HCT116 (cell line): ENCODE results near the gene USP27X. TPM values are rescaled to one million over a fixed set of nuclear protein-coding genes. Genes with fewer than 3 reads are reported as not detected.

Source experiments
- ATAC-seq: fragments of 200-7000 bp; cut with Tn5 transposase; 2 replicates; pipeline ENCODE4 v1.9.1; 2020; ENCODE audit warnings: mild to moderate bottlenecking, moderate library complexity
- BruUV-seq: library from RNA; stranded (reverse); fragments of 400-500 nt; replicated peaks from 2 replicates; lab custom pipeline; 2021; lab: Mats Ljungman, UMichigan
- CTCF ChIA-PET: fragments of 300-600 bp; sonication (Branson Sonifier 250); formaldehyde crosslinking; loops from one replicate; lab custom pipeline; 2021; ENCODE audit warnings: antibody characterized with exemption; lab: Charles Lee
- POLR2A ChIA-PET: fragments of 300-600, 350-600 bp; sonication (Branson Sonifier 250); formaldehyde crosslinking; loops from one replicate; lab custom pipeline; 2021; ENCODE audit warnings: antibody characterized with exemption; lab: Charles Lee
- RAD21 ChIA-PET, 2 experiments: fragments of 300-600 bp; sonication (Branson Sonifier 250); formaldehyde crosslinking; loops; one replicate each; lab custom pipeline; 2023; ENCODE audit warnings: low total read pairs in 2 of 2; ENCODE audit not compliant: uncharacterized antibody in 2 of 2, unreplicated experiment in 2 of 2, low non-redundant PET in 1 of 2; lab: Charles Lee
- DNase-seq: peaks from one replicate; pipeline ENCODE4 v3.0.0-alpha.2; 2010; ENCODE audit warnings: low read depth, low spot score
- H2AFZ ChIP-seq: fragments of 200-600 bp; shearing (Covaris generic), sonication (generic); 2 replicates; pipeline ENCODE4 v1.6.1; 2017; ENCODE audit warnings: low read depth, mixed run types, mixed read lengths, antibody characterized with exemption, low read length; ENCODE audit not compliant: poor library complexity, severe bottlenecking
- H3K27ac ChIP-seq: 2 replicates; pipeline ENCODE4 v1.5.1; 2012; ENCODE audit warnings: low read depth, low read length
- H3K27me3 ChIP-seq: fragments of 200-600 bp; sonication (generic); 2 replicates; pipeline ENCODE4 v1.6.1; 2016; ENCODE audit warnings: mixed run types, low read length, mixed read lengths; ENCODE audit not compliant: insufficient read depth
- H3K36me3 ChIP-seq, 2 experiments: fragments of 200-500 bp in 1 of 2; fragments of 200-600 bp in 1 of 2; sonication (Bioruptor generic) in 1 of 2; sonication (generic) in 1 of 2; 2 replicates each; pipeline versions ENCODE4 v1.5.1 to v1.6.1; 2014 to 2016; ENCODE audit warnings: low read length in 2 of 2, inconsistent platforms in 1 of 2, mixed read lengths in 1 of 2, mixed run types in 1 of 2; ENCODE audit not compliant: insufficient read depth in 2 of 2, control insufficient read depth in 1 of 2
- H3K4me1 ChIP-seq, 2 experiments: fragments of 200-600 bp in 1 of 2; sonication (generic) in 1 of 2; 2 replicates each; pipeline versions ENCODE4 v1.5.1 to v1.6.1; 2012 to 2017; ENCODE audit warnings: low read length in 2 of 2, inconsistent platforms in 1 of 2, mild to moderate bottlenecking in 1 of 2, mixed read lengths in 1 of 2, mixed run types in 1 of 2, moderate library complexity in 1 of 2; ENCODE audit not compliant: insufficient read depth in 2 of 2, control insufficient read depth in 1 of 2
- H3K4me2 ChIP-seq: fragments of 200-600 bp; sonication (generic); 2 replicates; pipeline ENCODE4 v1.6.1; 2017; ENCODE audit warnings: mixed run types, low read length, mixed read lengths
- H3K4me3 ChIP-seq, 2 experiments: fragments of 200-600 bp in 1 of 2; sonication (generic) in 1 of 2; replicated peaks in 1 of 2; 2 replicates each; pipeline ENCODE4 v1.5.1; 2011 to 2016; ENCODE audit warnings: low read length in 2 of 2, control low read depth in 1 of 2, low read depth in 1 of 2, mild to moderate bottlenecking in 1 of 2, mixed read lengths in 1 of 2, mixed run types in 1 of 2
- H3K79me2 ChIP-seq: fragments of 200-600 bp; sonication (generic); 2 replicates; pipeline ENCODE4 v1.6.1; 2017; ENCODE audit warnings: mild to moderate bottlenecking, mixed run types, low read length, moderate library complexity, mixed read lengths; ENCODE audit not compliant: insufficient read depth
- H3K9ac ChIP-seq: fragments of 200-600 bp; sonication (generic); 2 replicates; pipeline ENCODE4 v1.6.1; 2016; ENCODE audit warnings: low read length, mixed read lengths
- H3K9me2 ChIP-seq: fragments of 200-600 bp; sonication (generic), shearing (Covaris generic); 2 replicates; pipeline ENCODE4 v1.6.1; 2017; ENCODE audit warnings: mixed run types, mild to moderate bottlenecking, moderate library complexity; ENCODE audit not compliant: insufficient read depth
- H3K9me3 ChIP-seq, 2 experiments: fragments of 200-500 bp in 1 of 2; fragments of 200-600 bp in 1 of 2; sonication (Bioruptor generic) in 1 of 2; sonication (generic) in 1 of 2; 2 replicates each; pipeline ENCODE4 v1.6.1; 2014 to 2017; ENCODE audit warnings: low read length in 2 of 2, mixed read lengths in 2 of 2, inconsistent platforms in 1 of 2, low read depth in 1 of 2, mild to moderate bottlenecking in 1 of 2, mixed run types in 1 of 2, moderate library complexity in 1 of 2; ENCODE audit not compliant: control insufficient read depth in 1 of 2, insufficient read depth in 1 of 2
- H4K20me1 ChIP-seq: fragments of 200-600 bp; sonication (generic), shearing (Covaris generic); 2 replicates; pipeline ENCODE4 v1.6.1; 2017; ENCODE audit warnings: mixed run types, mild to moderate bottlenecking, moderate library complexity; ENCODE audit not compliant: insufficient read depth
- CBX3 ChIP-seq: IDR thresholded peaks from 2 replicates; pipeline ENCODE4 v1.6.1; 2012; ENCODE audit warnings: low read depth
- EGR1 ChIP-seq: IDR thresholded peaks from 2 replicates; pipeline ENCODE4 v1.6.1; 2012; ENCODE audit warnings: low read depth
- EZH2 ChIP-seq: fragments of 200-600 bp; sonication (generic); IDR thresholded peaks from 2 replicates; pipeline ENCODE4 v1.6.1; 2017; ENCODE audit warnings: antibody characterized with exemption, mixed run types
- FOSL1 ChIP-seq: IDR thresholded peaks from 2 replicates; pipeline ENCODE4 v1.6.1; 2012; ENCODE audit warnings: low read depth
- JUND ChIP-seq: IDR thresholded peaks from 2 replicates; pipeline ENCODE4 v1.6.1; 2012
- POLR2AphosphoS5 ChIP-seq: IDR thresholded peaks from 2 replicates; pipeline ENCODE4 v1.6.1; 2011; ENCODE audit warnings: mild to moderate bottlenecking, low read depth, low read length, moderate library complexity
- RAD21 ChIP-seq: IDR thresholded peaks from 2 replicates; pipeline ENCODE4 v1.6.1; 2012; ENCODE audit warnings: low read depth, mild to moderate bottlenecking
- REST ChIP-seq: IDR thresholded peaks from 2 replicates; pipeline ENCODE4 v1.6.1; 2012; ENCODE audit warnings: low read depth
- SRF ChIP-seq: IDR thresholded peaks from 2 replicates; pipeline ENCODE4 v1.6.1; 2012; ENCODE audit warnings: low read depth
- YY1 ChIP-seq: IDR thresholded peaks from 2 replicates; pipeline ENCODE4 v1.6.1; 2011; ENCODE audit warnings: low read length, low read depth, moderate library complexity, mild to moderate bottlenecking; ENCODE audit not compliant: insufficient replicate concordance; ENCODE audit errors: extremely low read depth
- ZFX ChIP-seq: fragments of 450-650 bp; IDR thresholded peaks from 2 replicates; pipeline ENCODE4 v1.6.1; 2017
- ZNF274 ChIP-seq: fragments of 200-500 bp; sonication (Bioruptor generic); IDR thresholded peaks from 2 replicates; pipeline ENCODE4 v1.6.1; 2014; ENCODE audit warnings: mild to moderate bottlenecking, low read depth, low read length, inconsistent platforms
- intact Hi-C: fragments of 100-400 bp; cut with micrococcal nuclease; formaldehyde crosslinking; loops from 2 replicates; pipeline ENCODE4 v1.10.0; 2022
- total RNA-seq: library from RNA; stranded (reverse); gene quantifications from one replicate; pipeline ENCODE4 v1.2.1, GENCODE V29; 2021; ENCODE audit not compliant: unreplicated experiment
- TF ChIP-seq, protein P1 (sequence below), 3 experiments: fragments of 200-600 bp in 1 of 3; sonication (generic) in 1 of 3; IDR thresholded peaks in 2 of 3; conservative IDR thresholded peaks in 1 of 3; 2 replicates each; pipeline ENCODE4 v1.5.1; 2012 to 2017; ENCODE audit warnings: low read depth in 2 of 3, low read length in 2 of 3, antibody characterized with exemption in 1 of 3, borderline replicate concordance in 1 of 3, control low read depth in 1 of 3, mild to moderate bottlenecking in 1 of 3, mixed read lengths in 1 of 3, mixed run types in 1 of 3, moderate library complexity in 1 of 3; ENCODE audit not compliant: insufficient read depth in 1 of 3

USP27X gene
- total RNA-seq, 1 experiment from 2014 or later, result 3.5 TPM

- DNase-seq (no peak), ATAC-seq (no peak)
- no TSS peak for BruUV-seq
- no peak overlapping the region for H3K4me3 ChIP-seq
- POLR2A ChIA-PET, result no interaction called here
- H3K27ac ChIP-seq, result no peak overlapping the region
- CTCF ChIA-PET, result interaction anchor here (1.1 kb wide), 1 partner anchor 16 kb away, joined by 3 read pairs; no protein-coding TSS in a partner anchor
- no peak overlapping the region for H3K9ac ChIP-seq
- intact Hi-C loops, result loop anchor here (5.0 kb wide), 1 partner anchor 79 kb away; no protein-coding TSS in a partner anchor
- H2AFZ ChIP-seq, result no peak overlapping the region
- H3K79me2 ChIP-seq, result no peaks in the 10 kb centered on the region
- no peaks in the 10 kb centered on the region for H3K36me3 ChIP-seq
- H3K9me2 ChIP-seq, result no peaks in the 10 kb centered on the region
- no peaks in the 10 kb centered on the region for H4K20me1 ChIP-seq
- TF ChIP-seq SRF (no peak), YY1 (no peak), EZH2 (no peak), REST (no peak), ZFX (no peak), JUND (no peak), FOSL1 (no peak), ZNF274 (no peak), EGR1 (no peak), POLR2AphosphoS5 (no peak), RAD21 (no peak), CBX3 (no peak)
- TF ChIP-seq, protein P1, sequence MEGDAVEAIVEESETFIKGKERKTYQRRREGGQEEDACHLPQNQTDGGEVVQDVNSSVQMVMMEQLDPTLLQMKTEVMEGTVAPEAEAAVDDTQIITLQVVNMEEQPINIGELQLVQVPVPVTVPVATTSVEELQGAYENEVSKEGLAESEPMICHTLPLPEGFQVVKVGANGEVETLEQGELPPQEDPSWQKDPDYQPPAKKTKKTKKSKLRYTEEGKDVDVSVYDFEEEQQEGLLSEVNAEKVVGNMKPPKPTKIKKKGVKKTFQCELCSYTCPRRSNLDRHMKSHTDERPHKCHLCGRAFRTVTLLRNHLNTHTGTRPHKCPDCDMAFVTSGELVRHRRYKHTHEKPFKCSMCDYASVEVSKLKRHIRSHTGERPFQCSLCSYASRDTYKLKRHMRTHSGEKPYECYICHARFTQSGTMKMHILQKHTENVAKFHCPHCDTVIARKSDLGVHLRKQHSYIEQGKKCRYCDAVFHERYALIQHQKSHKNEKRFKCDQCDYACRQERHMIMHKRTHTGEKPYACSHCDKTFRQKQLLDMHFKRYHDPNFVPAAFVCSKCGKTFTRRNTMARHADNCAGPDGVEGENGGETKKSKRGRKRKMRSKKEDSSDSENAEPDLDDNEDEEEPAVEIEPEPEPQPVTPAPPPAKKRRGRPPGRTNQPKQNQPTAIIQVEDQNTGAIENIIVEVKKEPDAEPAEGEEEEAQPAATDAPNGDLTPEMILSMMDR (IDR thresholded peaks at IDR 0.05 in 2 of 3, conservative IDR thresholded peaks at IDR 0.05 in 1 of 3; ENCODE audit: borderline replicate concordance in 1 of 3, insufficient read depth in 1 of 3, low read depth in 2 of 3, low read length in 2 of 3), result no peak
- no peaks in the 10 kb centered on the region for H3K27me3 ChIP-seq
- no peaks in the 10 kb centered on the region for H3K9me3 ChIP-seq
- H3K4me1 ChIP-seq, result peaks cover 0 to 13% of the 10 kb centered on the region in 2 experiments; a peak in 2 of 4 replicates
- RAD21 ChIA-PET, result no interaction called here
- no peak overlapping the region for H3K4me2 ChIP-seq
Observed at GRCh38 chrX:49921109-49921508, 41.8 kb downstream of the USP27X start.
